Keratinocyte (primary cell): ENCODE measurements around the gene UFSP1. TPM values are rescaled to one million over a fixed set of nuclear protein-coding genes. Genes with fewer than 3 reads are reported as not detected.

Source experiments
- DNase-seq: peaks from one replicate; pipeline ENCODE4 v3.0.0-alpha.2; 2011; ENCODE audit warnings: low read depth, missing footprints, low spot score
- FAIRE-seq: peaks from 2 replicates; lab custom pipeline; 2011; peaks lifted over from hg19 to GRCh38; lab: Jason Lieb, UNC
- H2AFZ ChIP-seq: 2 replicates; pipeline ENCODE4 v1.6.0; 2012; ENCODE audit warnings: low read length, control low read depth, inconsistent platforms; ENCODE audit not compliant: control insufficient read depth
- H3K27ac ChIP-seq: 2 replicates; pipeline ENCODE4 v1.5.1; 2011; ENCODE audit warnings: low read length; ENCODE audit not compliant: control insufficient read depth, insufficient read depth
- H3K27me3 ChIP-seq: 3 replicates; pipeline ENCODE4 v1.6.0; 2011; ENCODE audit warnings: low read length; ENCODE audit not compliant: control insufficient read depth, insufficient read depth; ENCODE audit errors: extremely low read depth
- H3K36me3 ChIP-seq, 2 experiments: 2 replicates in 1 of 2; 3 replicates in 1 of 2; pipeline ENCODE4 v1.5.1; 2011; ENCODE audit warnings: low read length in 2 of 2, mild to moderate bottlenecking in 1 of 2; ENCODE audit not compliant: control insufficient read depth in 2 of 2, insufficient read depth in 2 of 2; ENCODE audit errors: extremely low read depth in 1 of 2
- H3K4me1 ChIP-seq: 3 replicates; pipeline ENCODE4 v1.5.1; 2011; ENCODE audit warnings: low read length; ENCODE audit not compliant: control insufficient read depth, insufficient read depth; ENCODE audit errors: extremely low read depth
- H3K4me2 ChIP-seq: 3 replicates; pipeline ENCODE4 v1.6.0; 2011; ENCODE audit warnings: low read depth, low read length; ENCODE audit not compliant: control insufficient read depth, insufficient read depth; ENCODE audit errors: extremely low read depth
- H3K4me3 ChIP-seq, 3 experiments: fragments of 200-600 bp in 1 of 3; sonication (generic) in 1 of 3; 2 replicates in 2 of 3; 3 replicates in 1 of 3; pipeline ENCODE4 v1.5.1; 2011 to 2016; ENCODE audit warnings: low read length in 3 of 3, mild to moderate bottlenecking in 3 of 3, control low read depth in 2 of 3, inconsistent platforms in 1 of 3, low read depth in 1 of 3, mixed read lengths in 1 of 3, mixed run types in 1 of 3, moderate library complexity in 1 of 3; ENCODE audit not compliant: control insufficient read depth in 2 of 3, insufficient read depth in 2 of 3; ENCODE audit errors: extremely low read depth in 1 of 3
- H3K79me2 ChIP-seq: 2 replicates; pipeline ENCODE4 v1.6.0; 2012; ENCODE audit warnings: low read length; ENCODE audit not compliant: control insufficient read depth, insufficient read depth
- H3K9ac ChIP-seq: 3 replicates; pipeline ENCODE4 v1.6.0; 2011; ENCODE audit warnings: low read length; ENCODE audit not compliant: control insufficient read depth, insufficient read depth; ENCODE audit errors: extremely low read depth
- H3K9me1 ChIP-seq: 3 replicates; pipeline ENCODE4 v1.6.0; 2011; ENCODE audit warnings: low read length; ENCODE audit not compliant: control insufficient read depth, insufficient read depth; ENCODE audit errors: extremely low read depth
- H3K9me3 ChIP-seq: 2 replicates; pipeline ENCODE4 v1.5.1; 2012; ENCODE audit warnings: low read depth, low read length; ENCODE audit not compliant: control insufficient read depth
- H4K20me1 ChIP-seq: 3 replicates; pipeline ENCODE4 v1.6.0; 2011; ENCODE audit warnings: low read length; ENCODE audit not compliant: control insufficient read depth, insufficient read depth; ENCODE audit errors: extremely low read depth
- EZH2 ChIP-seq: IDR thresholded peaks from one replicate; pipeline ENCODE4 v1.6.1; 2012; ENCODE audit warnings: inconsistent platforms, mild to moderate bottlenecking, low read length, moderate library complexity
- dilution Hi-C: fragments of 300-500 bp; cut with MboI; formaldehyde crosslinking; loops from one replicate; pipeline ENCODE4 v1.7.0; 2020; ENCODE audit warnings: low sequenced_read_pairs; ENCODE audit not compliant: extremely low pct_ligation_motif_present
- polyA plus RNA-seq, 5 experiments: library from polyadenylated mRNA; depleted of rRNA in 3 of 5; stranded (reverse) in 3 of 5; stranded (forward) in 1 of 5; unstranded in 1 of 5; fragments of >200 nt; gene quantifications; 1 replicate in 1 of 5; 2 replicates in 3 of 5; 3 replicates in 1 of 5; pipeline versions ENCODE4 v1.2.1 to v1.2.3, GENCODE V29; 2011 to 2012; ENCODE audit warnings: missing spikeins in 2 of 5, low read depth in 1 of 5, low replicate concordance in 1 of 5
- TF ChIP-seq, protein P1 (sequence below), 3 experiments: IDR thresholded peaks in 1 of 3; conservative IDR thresholded peaks in 1 of 3; optimal IDR thresholded peaks in 1 of 3; 2 replicates in 2 of 3; 3 replicates in 1 of 3; pipeline versions ENCODE3 to v1.5.1; 2011; ENCODE audit warnings: low read length in 3 of 3, mild to moderate bottlenecking in 3 of 3, moderate library complexity in 2 of 3, control low read depth in 1 of 3, inconsistent platforms in 1 of 3; ENCODE audit not compliant: insufficient read depth in 2 of 3; ENCODE audit errors: extremely low read depth in 1 of 3

Gene UFSP1
- polyA plus RNA-seq, 1 donor (not counting 4 experiments of a cell fraction or from before 2014, with no cell fraction given): 1.0 TPM

DNA sequence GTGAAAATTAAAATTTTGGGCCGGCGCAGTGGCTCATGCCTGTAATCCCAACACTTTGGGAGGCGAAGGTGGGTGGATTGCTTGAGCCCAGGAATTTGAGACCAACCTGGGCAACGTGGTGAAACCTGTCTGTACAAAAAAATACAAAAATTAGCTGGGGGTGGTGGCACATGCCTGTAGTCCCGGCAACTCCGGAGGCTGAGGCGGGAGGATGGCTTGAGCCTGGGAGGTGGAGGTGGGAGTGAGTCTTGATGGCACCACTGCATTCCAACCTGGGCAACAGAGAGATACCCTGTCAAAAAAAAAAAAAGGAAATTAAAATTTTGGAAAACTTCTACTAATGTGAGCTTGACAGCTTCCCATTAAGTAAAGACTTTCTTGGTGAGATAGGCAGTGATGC is 11.5 kb downstream of the UFSP1 start:
- H3K4me3 ChIP-seq: no peak overlapping the region
- H3K36me3 ChIP-seq: peaks cover 29 to 55% of the 10 kb centered on the region in 2 experiments
- no peaks in the 10 kb centered on the region for H3K9me1 ChIP-seq
- H3K4me2 ChIP-seq: no peak overlapping the region
- peaks cover 29% of the 10 kb centered on the region for H3K4me1 ChIP-seq
- no peak for FAIRE-seq
- no peak overlapping the region for H2AFZ ChIP-seq
- peaks cover 85% of the 10 kb centered on the region for H3K79me2 ChIP-seq
- peaks cover 14% of the 10 kb centered on the region for H4K20me1 ChIP-seq
- DNase-seq: no peak
- peak overlapping the region; percentile 15 for H3K9ac ChIP-seq
- H3K9me3 ChIP-seq: no peaks in the 10 kb centered on the region
- TF ChIP-seq EZH2: no peak
- TF ChIP-seq, protein P1, sequence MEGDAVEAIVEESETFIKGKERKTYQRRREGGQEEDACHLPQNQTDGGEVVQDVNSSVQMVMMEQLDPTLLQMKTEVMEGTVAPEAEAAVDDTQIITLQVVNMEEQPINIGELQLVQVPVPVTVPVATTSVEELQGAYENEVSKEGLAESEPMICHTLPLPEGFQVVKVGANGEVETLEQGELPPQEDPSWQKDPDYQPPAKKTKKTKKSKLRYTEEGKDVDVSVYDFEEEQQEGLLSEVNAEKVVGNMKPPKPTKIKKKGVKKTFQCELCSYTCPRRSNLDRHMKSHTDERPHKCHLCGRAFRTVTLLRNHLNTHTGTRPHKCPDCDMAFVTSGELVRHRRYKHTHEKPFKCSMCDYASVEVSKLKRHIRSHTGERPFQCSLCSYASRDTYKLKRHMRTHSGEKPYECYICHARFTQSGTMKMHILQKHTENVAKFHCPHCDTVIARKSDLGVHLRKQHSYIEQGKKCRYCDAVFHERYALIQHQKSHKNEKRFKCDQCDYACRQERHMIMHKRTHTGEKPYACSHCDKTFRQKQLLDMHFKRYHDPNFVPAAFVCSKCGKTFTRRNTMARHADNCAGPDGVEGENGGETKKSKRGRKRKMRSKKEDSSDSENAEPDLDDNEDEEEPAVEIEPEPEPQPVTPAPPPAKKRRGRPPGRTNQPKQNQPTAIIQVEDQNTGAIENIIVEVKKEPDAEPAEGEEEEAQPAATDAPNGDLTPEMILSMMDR (optimal IDR thresholded peaks at IDR 0.05 in 1 of 3, IDR thresholded peaks at IDR 0.05 in 1 of 3, conservative IDR thresholded peaks at IDR 0.05 in 1 of 3; ENCODE audit: extremely low read depth in 1 of 3, insufficient read depth in 2 of 3, low read length in 3 of 3): no peak
- no peak overlapping the region for H3K27ac ChIP-seq
- H3K27me3 ChIP-seq: no peaks in the 10 kb centered on the region
- dilution Hi-C loops: no loop called here

DNA sequence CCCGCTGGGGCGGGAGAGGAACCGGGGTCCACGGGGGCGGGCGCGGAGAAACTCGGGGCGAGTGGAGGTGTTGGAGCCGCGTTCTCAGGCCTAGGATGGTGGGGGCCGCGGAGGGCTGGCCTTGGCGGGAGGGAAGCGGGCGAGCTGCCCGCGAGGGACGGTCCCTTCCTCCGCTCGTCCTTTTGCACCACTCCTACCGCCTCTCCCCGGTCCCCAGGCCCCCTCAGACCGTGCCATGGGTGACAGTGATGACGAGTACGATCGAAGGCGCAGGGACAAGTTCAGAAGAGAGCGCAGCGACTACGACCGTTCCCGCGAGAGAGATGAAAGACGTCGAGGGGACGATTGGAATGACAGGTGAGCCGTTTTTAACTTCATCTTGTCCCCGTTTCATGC is 14.2 kb downstream of the UFSP1 start:
- peak overlapping the region; percentile 42 for H2AFZ ChIP-seq
- FAIRE-seq (no peak), DNase-seq (no peak)
- peaks cover 86% of the 10 kb centered on the region for H3K79me2 ChIP-seq
- H3K27ac ChIP-seq: peak overlapping the region; percentile 78
- H3K4me2 ChIP-seq: peak overlapping the region; percentile 98
- H3K4me1 ChIP-seq: peaks cover 29% of the 10 kb centered on the region
- peaks cover 29 to 49% of the 10 kb centered on the region in 2 experiments for H3K36me3 ChIP-seq
- peak overlapping the region; percentile 95 to 99 (median 96) for H3K4me3 ChIP-seq
- dilution Hi-C loops: no loop called here
- no peaks in the 10 kb centered on the region for H3K9me3 ChIP-seq
- TF ChIP-seq, protein P1 (optimal IDR thresholded peaks at IDR 0.05 in 1 of 3, IDR thresholded peaks at IDR 0.05 in 1 of 3, conservative IDR thresholded peaks at IDR 0.05 in 1 of 3; ENCODE audit: extremely low read depth in 1 of 3, insufficient read depth in 2 of 3, low read length in 3 of 3): no peak
- no peak for TF ChIP-seq EZH2
- H3K27me3 ChIP-seq: no peaks in the 10 kb centered on the region
- peak overlapping the region; percentile 93 for H3K9ac ChIP-seq
- peaks cover 12% of the 10 kb centered on the region for H4K20me1 ChIP-seq
- no peaks in the 10 kb centered on the region for H3K9me1 ChIP-seq
